OCI-LY3 (cell line): ENCODE data around the gene REN.

Experiments
- CTCF ChIP-seq: fragments of 200-600, 300-600 bp; sonication (generic); IDR thresholded peaks from 2 replicates; pipeline ENCODE4 v1.5.1; 2014; ENCODE audit warnings: antibody characterized with exemption, low read length, low read depth
- EZH2phosphoT487 ChIP-seq: fragments of 200-600 bp; shearing (Covaris generic); IDR thresholded peaks from 2 replicates; pipeline ENCODE4 v1.6.1; 2018; ENCODE audit warnings: antibody characterized with exemption, mixed run types, low read depth

- TF ChIP-seq CTCF: no peak
- no peak for TF ChIP-seq EZH2phosphoT487
These were observed 59.3 kb downstream of the REN start for GRCh38 chr1:204106825-204107224.
